ENCODE data around the gene TTI1. TPM values are rescaled to one million over a fixed set of nuclear protein-coding genes. Genes with fewer than 3 reads are reported as not detected.

TTI1 gene
- total RNA-seq, 1 experiment from 2014 or later = 54.0 TPM

GRCh38 chr20:37983286-37983685, 50.0 kb downstream of the TTI1 start:
- Mint-ChIP-seq H3K27me3 (ENCODE audit: unreplicated experiment) (no peaks in the 10 kb centered on the region), H3K27ac (ENCODE audit: unreplicated experiment) (no peak overlapping the region), H3K9me3 (ENCODE audit: low read depth, unreplicated experiment) (no peaks in the 10 kb centered on the region), H3K4me1 (ENCODE audit: low read depth, unreplicated experiment) (peaks cover 11% of the 10 kb centered on the region), H3K4me3 (ENCODE audit: low read depth, unreplicated experiment) (no peak overlapping the region), H3K36me3 (ENCODE audit: insufficient read depth, unreplicated experiment) (peaks cover 22% of the 10 kb centered on the region)
- no TSS peak for BruUV-seq (replicated peaks)
- DNase-seq = no peak
- CTCF ChIA-PET = interaction anchor here (0.7 kb wide), 1 partner anchor 455 kb away, joined by 3 read pairs; the partner anchor contains the start of gene BLCAP
- no peak for TF ChIP-seq CTCF (IDR thresholded peaks at IDR 0.05; ENCODE audit: unreplicated experiment)
- intact Hi-C loops (cut with micrococcal nuclease; ENCODE audit: unreplicated experiment) = no loop called here

GRCh38 chr20:37981568-37981967, 51.7 kb downstream of the TTI1 start:
- CTCF ChIA-PET = interaction anchor here (2.1 kb wide), 1 partner anchor 11 kb away, joined by 7 read pairs; no protein-coding TSS in a partner anchor
- intact Hi-C loops (cut with micrococcal nuclease; ENCODE audit: unreplicated experiment) = no loop called here
- no peak for TF ChIP-seq CTCF (IDR thresholded peaks at IDR 0.05; ENCODE audit: unreplicated experiment)
- H3K4me1 Mint-ChIP-seq (ENCODE audit: low read depth, unreplicated experiment) = no peaks in the 10 kb centered on the region
- no peak overlapping the region for H3K27ac Mint-ChIP-seq (ENCODE audit: unreplicated experiment)
- no peak for DNase-seq
- H3K9me3 Mint-ChIP-seq (ENCODE audit: low read depth, unreplicated experiment) = no peaks in the 10 kb centered on the region
- no peak overlapping the region for H3K4me3 Mint-ChIP-seq (ENCODE audit: low read depth, unreplicated experiment)
- H3K36me3 Mint-ChIP-seq (ENCODE audit: insufficient read depth, unreplicated experiment) = peaks cover 22% of the 10 kb centered on the region
- no peaks in the 10 kb centered on the region for H3K27me3 Mint-ChIP-seq (ENCODE audit: unreplicated experiment)
- BruUV-seq (replicated peaks) = TSS peak; percentile 7

GRCh38 chr20:37980876-37981275, 52.4 kb downstream of the TTI1 start:
- Mint-ChIP-seq H3K27ac (ENCODE audit: unreplicated experiment) (no peak overlapping the region), H3K9me3 (ENCODE audit: low read depth, unreplicated experiment) (no peaks in the 10 kb centered on the region), H3K27me3 (ENCODE audit: unreplicated experiment) (no peaks in the 10 kb centered on the region), H3K4me1 (ENCODE audit: low read depth, unreplicated experiment) (no peaks in the 10 kb centered on the region), H3K36me3 (ENCODE audit: insufficient read depth, unreplicated experiment) (peaks cover 22% of the 10 kb centered on the region), H3K4me3 (ENCODE audit: low read depth, unreplicated experiment) (no peak overlapping the region)
- BruUV-seq (replicated peaks) = no TSS peak
- DNase-seq = no peak
- CTCF ChIA-PET = interaction anchor here (2.1 kb wide), 1 partner anchor 12 kb away, joined by 7 read pairs; no protein-coding TSS in a partner anchor
- intact Hi-C loops (cut with micrococcal nuclease; ENCODE audit: unreplicated experiment) = no loop called here
- TF ChIP-seq CTCF (IDR thresholded peaks at IDR 0.05; ENCODE audit: unreplicated experiment) = no peak

- CTCF ChIA-PET = interaction anchor here (0.7 to 2.1 kb wide), 3 partner anchors 12 to 757 kb away, joined by 3 to 7 read pairs (median 3); no protein-coding TSS in a partner anchor
- Mint-ChIP-seq H3K4me1 (ENCODE audit: low read depth, unreplicated experiment) (no peaks in the 10 kb centered on the region), H3K4me3 (ENCODE audit: low read depth, unreplicated experiment) (no peak overlapping the region), H3K36me3 (ENCODE audit: insufficient read depth, unreplicated experiment) (peaks cover 22% of the 10 kb centered on the region), H3K27me3 (ENCODE audit: unreplicated experiment) (no peaks in the 10 kb centered on the region), H3K27ac (ENCODE audit: unreplicated experiment) (no peak overlapping the region), H3K9me3 (ENCODE audit: low read depth, unreplicated experiment) (no peaks in the 10 kb centered on the region)
- no peak for TF ChIP-seq CTCF (IDR thresholded peaks at IDR 0.05; ENCODE audit: unreplicated experiment)
- no peak for DNase-seq
- intact Hi-C loops (cut with micrococcal nuclease; ENCODE audit: unreplicated experiment) = no loop called here
- no TSS peak for BruUV-seq (replicated peaks)
Observed at GRCh38 chr20:37980383-37980782, 52.9 kb downstream of the TTI1 start.
